SK-N-SH treated with all-trans-retinoic acid at 6 μM for 48 hours (cell line): Measurements from ENCODE around the gene KAT6B.

Experiments
- ARNTL ChIP-seq: fragments of 450-650 bp; formaldehyde crosslinking; IDR thresholded peaks from 2 replicates; pipeline ENCODE4 v1.5.0; 2020; ENCODE audit warnings: low read depth, mild to moderate bottlenecking, moderate library complexity, borderline replicate concordance
- BACH2 ChIP-seq: fragments of 250-450 bp; sonication (Bioruptor Pico); IDR thresholded peaks from 2 replicates; pipeline ENCODE4 v1.9.0; 2021; ENCODE audit warnings: mild to moderate bottlenecking, borderline replicate concordance
- GLIS3 ChIP-seq: fragments of 250-450 bp; sonication (Bioruptor Pico); IDR thresholded peaks from 2 replicates; pipeline ENCODE4 v1.5.0; 2020; ENCODE audit warnings: mild to moderate bottlenecking, moderate library complexity
- SNAI2 ChIP-seq: fragments of 250-450 bp; sonication (Bioruptor Pico); IDR thresholded peaks from 2 replicates; pipeline ENCODE4 v1.5.0; 2020; ENCODE audit warnings: mild to moderate bottlenecking, moderate library complexity
- ZC3H10 ChIP-seq: fragments of 250-450 bp; sonication (Bioruptor Pico); IDR thresholded peaks from 2 replicates; pipeline ENCODE4 v1.5.1; 2021; ENCODE audit warnings: mild to moderate bottlenecking, moderate library complexity
- ZFP30 ChIP-seq: fragments of 450-650 bp; formaldehyde crosslinking; IDR thresholded peaks from 2 replicates; pipeline ENCODE4 v1.5.0; 2022; ENCODE audit warnings: mild to moderate bottlenecking, moderate library complexity
- ZNF8 ChIP-seq: fragments of 450-650 bp; formaldehyde crosslinking; IDR thresholded peaks from 2 replicates; pipeline ENCODE4 v1.5.0; 2020; ENCODE audit warnings: mild to moderate bottlenecking, moderate library complexity
- TF ChIP-seq, protein P1 (sequence below): fragments of 250-450 bp; sonication (Bioruptor Pico); IDR thresholded peaks from 2 replicates; pipeline ENCODE4 v1.5.1; 2020; ENCODE audit warnings: low read depth, mild to moderate bottlenecking, moderate library complexity
- TF ChIP-seq, protein P2 (sequence below): fragments of 250-450 bp; sonication (Bioruptor Pico); IDR thresholded peaks from 2 replicates; pipeline ENCODE4 v1.5.1; 2021; ENCODE audit warnings: mild to moderate bottlenecking, moderate library complexity
- TF ChIP-seq, protein P3 (sequence below): fragments of 250-450 bp; sonication (Bioruptor Pico); IDR thresholded peaks from 2 replicates; pipeline ENCODE4 v1.5.0; 2020; ENCODE audit warnings: mild to moderate bottlenecking, moderate library complexity
- TF ChIP-seq, protein P4 (sequence below): fragments of 250-450 bp; sonication (Bioruptor Pico); IDR thresholded peaks from 2 replicates; pipeline ENCODE4 v1.8.0; 2020; ENCODE audit warnings: mild to moderate bottlenecking, moderate library complexity, borderline replicate concordance
- TF ChIP-seq, protein P5 (sequence below): fragments of 250-450 bp; sonication (Bioruptor Pico); IDR thresholded peaks from 2 replicates; pipeline ENCODE4 v1.8.0; 2021; ENCODE audit warnings: low read depth, mild to moderate bottlenecking, moderate library complexity, borderline replicate concordance

DNA sequence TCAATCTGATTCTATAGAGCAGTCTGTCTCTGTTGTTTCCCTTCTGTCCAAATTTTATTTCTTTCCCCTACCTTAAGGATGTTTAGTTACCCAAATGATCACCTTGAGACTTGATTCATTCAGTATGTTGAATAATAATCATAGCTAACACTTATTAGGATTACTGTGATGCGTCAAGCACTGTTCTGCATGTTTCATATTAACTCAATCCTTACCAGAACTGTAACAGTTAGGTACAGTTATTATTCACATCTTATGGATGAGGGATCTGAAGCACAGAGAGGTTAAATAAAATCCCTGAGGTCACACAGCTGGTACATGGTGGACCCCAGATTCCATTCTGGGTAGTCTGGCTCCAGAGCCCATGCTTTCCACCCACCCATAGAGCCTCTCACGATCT lies 187.1 kb downstream of the KAT6B start:
- TF ChIP-seq, protein P1, sequence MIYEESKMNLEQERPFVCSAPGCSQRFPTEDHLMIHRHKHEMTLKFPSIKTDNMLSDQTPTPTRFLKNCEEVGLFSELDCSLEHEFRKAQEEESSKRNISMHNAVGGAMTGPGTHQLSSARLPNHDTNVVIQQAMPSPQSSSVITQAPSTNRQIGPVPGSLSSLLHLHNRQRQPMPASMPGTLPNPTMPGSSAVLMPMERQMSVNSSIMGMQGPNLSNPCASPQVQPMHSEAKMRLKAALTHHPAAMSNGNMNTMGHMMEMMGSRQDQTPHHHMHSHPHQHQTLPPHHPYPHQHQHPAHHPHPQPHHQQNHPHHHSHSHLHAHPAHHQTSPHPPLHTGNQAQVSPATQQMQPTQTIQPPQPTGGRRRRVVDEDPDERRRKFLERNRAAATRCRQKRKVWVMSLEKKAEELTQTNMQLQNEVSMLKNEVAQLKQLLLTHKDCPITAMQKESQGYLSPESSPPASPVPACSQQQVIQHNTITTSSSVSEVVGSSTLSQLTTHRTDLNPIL (CRISPR knock-in tag): no peak
- TF ChIP-seq, protein P2, sequence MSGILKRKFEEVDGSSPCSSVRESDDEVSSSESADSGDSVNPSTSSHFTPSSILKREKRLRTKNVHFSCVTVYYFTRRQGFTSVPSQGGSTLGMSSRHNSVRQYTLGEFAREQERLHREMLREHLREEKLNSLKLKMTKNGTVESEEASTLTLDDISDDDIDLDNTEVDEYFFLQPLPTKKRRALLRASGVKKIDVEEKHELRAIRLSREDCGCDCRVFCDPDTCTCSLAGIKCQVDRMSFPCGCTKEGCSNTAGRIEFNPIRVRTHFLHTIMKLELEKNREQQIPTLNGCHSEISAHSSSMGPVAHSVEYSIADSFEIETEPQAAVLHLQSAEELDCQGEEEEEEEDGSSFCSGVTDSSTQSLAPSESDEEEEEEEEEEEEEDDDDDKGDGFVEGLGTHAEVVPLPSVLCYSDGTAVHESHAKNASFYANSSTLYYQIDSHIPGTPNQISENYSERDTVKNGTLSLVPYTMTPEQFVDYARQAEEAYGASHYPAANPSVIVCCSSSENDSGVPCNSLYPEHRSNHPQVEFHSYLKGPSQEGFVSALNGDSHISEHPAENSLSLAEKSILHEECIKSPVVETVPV (CRISPR knock-in tag): no peak
- TF ChIP-seq, protein P3, sequence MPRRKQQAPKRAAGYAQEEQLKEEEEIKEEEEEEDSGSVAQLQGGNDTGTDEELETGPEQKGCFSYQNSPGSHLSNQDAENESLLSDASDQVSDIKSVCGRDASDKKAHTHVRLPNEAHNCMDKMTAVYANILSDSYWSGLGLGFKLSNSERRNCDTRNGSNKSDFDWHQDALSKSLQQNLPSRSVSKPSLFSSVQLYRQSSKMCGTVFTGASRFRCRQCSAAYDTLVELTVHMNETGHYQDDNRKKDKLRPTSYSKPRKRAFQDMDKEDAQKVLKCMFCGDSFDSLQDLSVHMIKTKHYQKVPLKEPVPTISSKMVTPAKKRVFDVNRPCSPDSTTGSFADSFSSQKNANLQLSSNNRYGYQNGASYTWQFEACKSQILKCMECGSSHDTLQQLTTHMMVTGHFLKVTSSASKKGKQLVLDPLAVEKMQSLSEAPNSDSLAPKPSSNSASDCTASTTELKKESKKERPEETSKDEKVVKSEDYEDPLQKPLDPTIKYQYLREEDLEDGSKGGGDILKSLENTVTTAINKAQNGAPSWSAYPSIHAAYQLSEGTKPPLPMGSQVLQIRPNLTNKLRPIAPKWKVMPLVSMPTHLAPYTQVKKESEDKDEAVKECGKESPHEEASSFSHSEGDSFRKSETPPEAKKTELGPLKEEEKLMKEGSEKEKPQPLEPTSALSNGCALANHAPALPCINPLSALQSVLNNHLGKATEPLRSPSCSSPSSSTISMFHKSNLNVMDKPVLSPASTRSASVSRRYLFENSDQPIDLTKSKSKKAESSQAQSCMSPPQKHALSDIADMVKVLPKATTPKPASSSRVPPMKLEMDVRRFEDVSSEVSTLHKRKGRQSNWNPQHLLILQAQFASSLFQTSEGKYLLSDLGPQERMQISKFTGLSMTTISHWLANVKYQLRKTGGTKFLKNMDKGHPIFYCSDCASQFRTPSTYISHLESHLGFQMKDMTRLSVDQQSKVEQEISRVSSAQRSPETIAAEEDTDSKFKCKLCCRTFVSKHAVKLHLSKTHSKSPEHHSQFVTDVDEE (CRISPR knock-in tag): no peak
- TF ChIP-seq ZC3H10 (CRISPR knock-in tag) (no peak), SNAI2 (no peak), GLIS3 (CRISPR knock-in tag) (no peak), BACH2 (CRISPR knock-in tag) (no peak), ARNTL (no peak), ZNF8 (CRISPR knock-in tag) (no peak), ZFP30 (CRISPR knock-in tag) (no peak)
- TF ChIP-seq, protein P4, sequence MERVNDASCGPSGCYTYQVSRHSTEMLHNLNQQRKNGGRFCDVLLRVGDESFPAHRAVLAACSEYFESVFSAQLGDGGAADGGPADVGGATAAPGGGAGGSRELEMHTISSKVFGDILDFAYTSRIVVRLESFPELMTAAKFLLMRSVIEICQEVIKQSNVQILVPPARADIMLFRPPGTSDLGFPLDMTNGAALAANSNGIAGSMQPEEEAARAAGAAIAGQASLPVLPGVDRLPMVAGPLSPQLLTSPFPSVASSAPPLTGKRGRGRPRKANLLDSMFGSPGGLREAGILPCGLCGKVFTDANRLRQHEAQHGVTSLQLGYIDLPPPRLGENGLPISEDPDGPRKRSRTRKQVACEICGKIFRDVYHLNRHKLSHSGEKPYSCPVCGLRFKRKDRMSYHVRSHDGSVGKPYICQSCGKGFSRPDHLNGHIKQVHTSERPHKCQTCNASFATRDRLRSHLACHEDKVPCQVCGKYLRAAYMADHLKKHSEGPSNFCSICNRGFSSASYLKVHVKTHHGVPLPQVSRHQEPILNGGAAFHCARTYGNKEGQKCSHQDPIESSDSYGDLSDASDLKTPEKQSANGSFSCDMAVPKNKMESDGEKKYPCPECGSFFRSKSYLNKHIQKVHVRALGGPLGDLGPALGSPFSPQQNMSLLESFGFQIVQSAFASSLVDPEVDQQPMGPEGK (CRISPR knock-in tag): no peak
- TF ChIP-seq, protein P5, sequence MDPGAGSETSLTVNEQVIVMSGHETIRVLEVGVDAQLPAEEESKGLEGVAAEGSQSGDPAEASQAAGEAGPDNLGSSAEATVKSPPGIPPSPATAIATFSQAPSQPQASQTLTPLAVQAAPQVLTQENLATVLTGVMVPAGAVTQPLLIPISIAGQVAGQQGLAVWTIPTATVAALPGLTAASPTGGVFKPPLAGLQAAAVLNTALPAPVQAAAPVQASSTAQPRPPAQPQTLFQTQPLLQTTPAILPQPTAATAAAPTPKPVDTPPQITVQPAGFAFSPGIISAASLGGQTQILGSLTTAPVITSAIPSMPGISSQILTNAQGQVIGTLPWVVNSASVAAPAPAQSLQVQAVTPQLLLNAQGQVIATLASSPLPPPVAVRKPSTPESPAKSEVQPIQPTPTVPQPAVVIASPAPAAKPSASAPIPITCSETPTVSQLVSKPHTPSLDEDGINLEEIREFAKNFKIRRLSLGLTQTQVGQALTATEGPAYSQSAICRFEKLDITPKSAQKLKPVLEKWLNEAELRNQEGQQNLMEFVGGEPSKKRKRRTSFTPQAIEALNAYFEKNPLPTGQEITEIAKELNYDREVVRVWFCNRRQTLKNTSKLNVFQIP (CRISPR knock-in tag): no peak
